Fibroblast of skin of left quadriceps (primary cell): Measurements from ENCODE around the gene PKD1.

Experiments used
- DNase-seq, 2 experiments: peaks; one replicate each; pipeline ENCODE4 v3.0.0-alpha.2; 2013; ENCODE audit warnings: low read depth in 2 of 2

Gene PKD1

DNA sequence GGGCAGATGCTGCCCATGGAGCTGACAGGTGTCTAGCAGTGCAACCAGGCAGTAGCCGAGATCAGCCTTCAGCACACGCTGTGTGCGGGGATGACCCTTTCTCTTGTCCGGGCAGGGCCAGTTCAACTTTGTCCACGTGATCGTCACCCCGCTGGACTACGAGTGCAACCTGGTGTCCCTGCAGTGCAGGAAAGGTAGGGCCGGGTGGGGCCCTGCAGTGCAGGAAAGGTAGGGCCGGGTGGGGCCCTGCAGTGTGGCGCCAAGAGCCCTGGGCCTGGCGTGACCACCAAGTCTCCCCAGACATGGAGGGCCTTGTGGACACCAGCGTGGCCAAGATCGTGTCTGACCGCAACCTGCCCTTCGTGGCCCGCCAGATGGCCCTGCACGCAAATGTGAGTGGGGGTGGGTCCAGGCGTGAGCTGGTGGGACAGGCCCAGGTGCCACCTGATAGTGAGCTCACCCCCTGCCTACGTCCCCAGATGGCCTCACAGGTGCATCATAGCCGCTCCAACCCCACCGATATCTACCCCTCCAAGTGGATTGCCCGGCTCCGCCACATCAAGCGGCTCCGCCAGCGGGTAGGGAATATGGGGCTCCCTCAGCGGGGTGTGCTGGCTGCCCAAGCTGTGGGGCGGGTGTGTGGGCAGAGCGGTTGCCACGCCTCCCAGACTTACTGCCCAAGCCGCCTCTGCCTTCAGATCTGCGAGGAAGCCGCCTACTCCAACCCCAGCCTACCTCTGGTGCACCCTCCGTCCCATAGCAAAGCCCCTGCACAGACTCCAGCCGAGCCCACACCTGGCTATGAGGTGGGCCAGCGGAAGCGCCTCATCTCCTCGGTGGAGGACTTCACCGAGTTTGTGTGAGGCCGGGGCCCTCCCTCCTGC lies 47.7 kb downstream of the PKD1 start:
- DNase-seq: no peak

DNA sequence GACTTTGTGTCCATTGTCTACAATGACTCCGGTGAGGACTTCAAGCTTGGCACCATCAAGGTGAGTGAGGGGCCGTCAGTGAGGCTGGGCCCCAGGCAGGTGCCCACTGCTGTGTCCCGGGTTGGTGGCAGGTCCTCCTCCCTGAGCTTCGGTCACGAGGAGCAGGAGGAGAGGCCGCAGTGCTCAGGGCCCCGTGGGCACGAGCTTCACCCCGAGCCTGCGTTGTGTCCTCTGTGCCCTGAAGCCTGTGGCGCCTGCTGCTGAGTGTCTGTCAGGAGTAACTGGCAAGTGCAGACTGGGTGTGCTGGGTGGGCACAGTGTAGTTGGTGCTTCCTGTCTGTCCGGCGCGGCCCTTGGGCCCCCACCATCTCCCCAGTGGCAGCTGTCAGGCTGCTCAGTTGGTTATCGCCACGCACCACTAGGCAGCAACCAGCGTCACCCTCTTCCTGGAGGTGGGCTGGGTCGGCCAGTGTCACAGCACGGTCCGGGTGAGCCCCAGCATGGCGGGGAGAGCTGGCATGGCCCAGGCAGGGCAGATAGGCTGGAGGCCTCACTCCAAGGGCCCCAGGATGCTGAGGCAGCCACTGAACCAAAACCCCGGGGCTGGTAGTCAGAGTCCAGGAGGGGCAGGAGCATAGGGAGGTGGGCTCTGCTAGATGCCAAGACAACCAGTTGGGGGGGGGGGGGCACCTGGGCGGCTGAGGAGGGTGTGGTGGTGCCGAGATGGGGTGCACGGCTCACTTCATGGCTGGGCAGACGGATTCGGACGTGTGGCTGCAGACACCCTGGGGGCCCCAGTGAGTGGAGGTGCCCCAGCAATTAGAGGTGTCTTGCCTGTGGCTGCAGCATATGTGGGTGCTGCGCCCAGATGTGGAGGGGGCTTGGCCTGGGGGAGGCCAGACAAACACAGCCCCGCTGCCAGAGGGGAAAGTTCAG lies 48.6 kb downstream of the PKD1 start:
- no peak for DNase-seq

DNA sequence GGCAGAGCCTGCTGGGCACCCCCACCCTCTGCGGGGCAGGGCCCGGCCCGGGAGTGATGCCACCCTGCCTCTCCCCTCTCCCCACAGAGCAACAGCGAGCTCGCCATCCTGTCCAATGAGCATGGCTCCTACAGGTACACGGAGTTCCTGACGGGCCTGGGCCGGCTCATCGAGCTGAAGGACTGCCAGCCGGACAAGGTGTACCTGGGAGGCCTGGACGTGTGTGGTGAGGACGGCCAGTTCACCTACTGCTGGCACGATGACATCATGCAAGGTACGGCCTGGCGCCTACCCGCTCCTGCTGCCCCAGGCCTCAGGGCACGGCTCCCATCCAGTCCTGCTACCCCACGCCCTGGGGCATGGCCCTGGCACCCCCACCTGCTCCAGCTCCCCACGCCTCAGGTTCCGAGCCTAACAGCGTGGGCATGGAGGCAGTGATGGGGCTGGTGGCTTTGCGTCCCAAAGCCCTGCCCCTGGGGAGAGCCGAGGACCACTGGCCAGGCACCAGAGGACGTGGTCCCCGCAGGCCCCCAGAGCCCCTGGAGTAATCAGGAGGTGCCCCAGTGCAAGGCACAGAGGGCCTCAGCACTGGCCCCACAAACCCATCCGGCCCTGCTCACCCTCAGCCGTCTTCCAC lies 49.5 kb downstream of the PKD1 start:
- no peak for DNase-seq

DNA sequence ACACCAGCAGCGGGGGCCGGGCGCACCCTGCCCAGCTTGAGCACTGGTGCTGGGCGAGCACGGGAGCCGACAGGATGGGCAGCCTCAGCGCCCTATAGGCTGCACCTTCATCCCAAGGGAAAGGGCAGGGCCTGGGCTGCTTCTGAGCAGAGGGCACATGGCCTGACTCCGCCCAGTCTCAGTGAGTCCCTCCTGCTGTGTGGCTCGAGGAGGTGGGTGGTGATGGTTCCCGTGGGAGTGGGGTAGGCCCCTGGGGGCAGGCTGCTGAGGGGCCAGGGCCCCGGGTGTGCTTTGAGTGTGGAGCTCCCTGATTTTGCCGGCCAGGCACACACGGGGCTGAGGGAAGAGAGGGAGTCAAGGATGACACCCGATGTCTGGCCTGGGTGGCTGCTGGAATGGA lies 50.0 kb downstream of the PKD1 start:
- no peak for DNase-seq

DNA sequence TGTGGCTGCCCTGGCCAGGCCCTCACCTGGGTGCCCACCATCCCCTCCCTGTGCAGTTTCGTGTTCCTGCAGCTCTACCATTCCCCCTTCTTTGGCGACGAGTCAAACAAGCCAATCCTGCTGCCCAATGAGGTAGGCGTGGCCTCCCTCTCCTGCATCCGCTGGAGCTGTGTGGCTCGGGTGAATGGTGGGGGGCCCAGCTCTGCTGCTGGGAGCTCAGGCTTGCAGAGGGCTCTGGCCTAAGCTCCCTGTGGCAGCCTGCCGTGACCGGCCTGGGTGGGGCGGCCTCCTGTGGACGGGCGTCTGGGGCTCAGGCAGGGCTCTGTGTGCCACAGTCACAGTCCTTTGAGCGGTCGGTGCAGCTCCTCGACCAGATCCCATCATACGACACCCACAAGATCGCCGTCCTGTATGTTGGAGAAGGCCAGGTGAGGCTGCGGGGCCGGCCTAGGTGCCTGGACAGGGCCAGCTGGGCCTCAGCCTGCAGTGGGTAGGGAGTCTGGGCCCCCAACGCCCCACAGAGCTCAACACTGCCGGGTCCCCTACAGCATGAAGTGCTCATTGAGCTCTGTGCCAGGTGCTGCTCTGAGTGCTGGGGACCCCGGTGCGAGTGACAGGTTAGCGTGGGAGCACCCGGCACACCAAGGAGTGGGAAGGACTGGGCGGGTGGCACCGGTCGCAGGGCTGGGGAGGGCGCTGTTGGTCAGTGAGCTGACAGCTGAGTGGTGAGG lies 50.6 kb downstream of the PKD1 start:
- DNase-seq: no peak

DNA sequence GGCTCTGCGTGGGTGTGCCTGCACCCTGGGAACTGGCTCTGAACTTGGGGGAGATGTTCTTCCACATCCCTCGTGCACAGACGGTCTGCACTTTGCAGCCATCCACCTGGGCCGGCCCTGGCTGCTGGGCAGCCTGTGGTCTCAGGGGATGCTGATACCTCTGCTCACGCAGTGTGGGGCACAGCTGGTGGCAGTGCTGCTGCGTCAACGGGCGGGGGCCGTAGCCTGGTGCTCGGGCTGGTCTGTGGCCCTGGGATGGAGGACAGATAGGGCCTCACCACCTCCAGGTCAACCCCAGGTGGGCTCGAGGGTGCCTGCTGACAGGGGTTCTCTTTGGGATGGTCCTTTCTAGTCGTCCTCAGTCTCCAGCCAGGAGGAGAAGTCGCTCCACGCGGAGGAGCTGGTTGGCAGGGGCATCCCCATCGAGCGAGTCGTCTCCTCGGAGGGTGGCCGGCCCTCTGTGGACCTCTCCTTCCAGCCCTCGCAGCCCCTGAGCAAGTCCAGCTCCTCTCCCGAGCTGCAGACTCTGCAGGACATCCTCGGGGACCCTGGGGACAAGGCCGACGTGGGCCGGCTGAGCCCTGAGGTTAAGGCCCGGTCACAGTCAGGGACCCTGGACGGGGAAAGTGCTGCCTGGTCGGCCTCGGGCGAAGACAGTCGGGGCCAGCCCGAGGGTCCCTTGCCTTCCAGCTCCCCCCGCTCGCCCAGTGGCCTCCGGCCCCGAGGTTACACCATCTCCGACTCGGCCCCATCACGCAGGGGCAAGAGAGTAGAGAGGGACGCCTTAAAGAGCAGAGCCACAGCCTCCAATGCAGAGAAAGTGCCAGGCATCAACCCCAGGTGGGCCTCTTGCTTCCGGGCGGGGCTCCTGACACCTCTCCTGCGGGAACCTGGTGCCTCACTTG lies 51.6 kb downstream of the PKD1 start:
- no peak for DNase-seq

DNA sequence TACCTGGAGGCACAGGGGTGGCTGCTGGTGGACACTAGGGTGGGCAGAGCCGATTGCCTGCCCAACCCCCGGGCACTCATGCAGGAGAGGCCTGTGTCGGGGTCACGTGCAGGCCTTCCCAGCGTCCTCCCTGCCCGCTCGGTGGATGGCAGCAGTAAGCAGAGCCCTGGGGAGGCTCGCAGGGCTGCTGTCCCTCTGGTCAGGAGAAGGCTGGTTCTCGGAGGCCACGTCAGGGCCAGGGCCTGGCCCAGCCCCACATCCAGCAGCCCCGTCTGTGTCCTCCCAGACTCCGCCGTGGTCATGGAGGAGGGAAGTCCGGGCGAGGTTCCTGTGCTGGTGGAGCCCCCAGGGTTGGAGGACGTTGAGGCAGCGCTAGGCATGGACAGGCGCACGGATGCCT lies 52.3 kb downstream of the PKD1 start:
- DNase-seq: no peak

DNA sequence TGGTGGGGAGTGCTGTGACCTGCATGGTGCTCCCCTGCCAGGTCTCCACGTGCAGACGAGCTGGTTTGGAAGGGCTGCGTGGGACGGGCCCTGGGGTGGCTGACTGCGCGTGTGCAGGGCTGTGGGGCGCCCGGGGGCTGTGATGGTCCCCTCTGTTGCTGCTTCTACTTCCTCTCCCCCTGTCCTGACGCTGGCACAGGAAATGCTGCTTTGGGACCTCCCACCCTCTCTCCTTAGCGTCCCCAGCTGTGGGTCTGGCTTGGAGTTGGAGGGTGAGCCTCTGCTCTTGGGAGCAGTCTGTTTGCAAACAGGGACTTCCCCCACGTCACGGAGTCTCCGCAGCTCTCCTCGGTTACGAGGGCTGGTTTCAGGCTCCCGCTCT lies 52.7 kb downstream of the PKD1 start:
- no peak for DNase-seq

DNA sequence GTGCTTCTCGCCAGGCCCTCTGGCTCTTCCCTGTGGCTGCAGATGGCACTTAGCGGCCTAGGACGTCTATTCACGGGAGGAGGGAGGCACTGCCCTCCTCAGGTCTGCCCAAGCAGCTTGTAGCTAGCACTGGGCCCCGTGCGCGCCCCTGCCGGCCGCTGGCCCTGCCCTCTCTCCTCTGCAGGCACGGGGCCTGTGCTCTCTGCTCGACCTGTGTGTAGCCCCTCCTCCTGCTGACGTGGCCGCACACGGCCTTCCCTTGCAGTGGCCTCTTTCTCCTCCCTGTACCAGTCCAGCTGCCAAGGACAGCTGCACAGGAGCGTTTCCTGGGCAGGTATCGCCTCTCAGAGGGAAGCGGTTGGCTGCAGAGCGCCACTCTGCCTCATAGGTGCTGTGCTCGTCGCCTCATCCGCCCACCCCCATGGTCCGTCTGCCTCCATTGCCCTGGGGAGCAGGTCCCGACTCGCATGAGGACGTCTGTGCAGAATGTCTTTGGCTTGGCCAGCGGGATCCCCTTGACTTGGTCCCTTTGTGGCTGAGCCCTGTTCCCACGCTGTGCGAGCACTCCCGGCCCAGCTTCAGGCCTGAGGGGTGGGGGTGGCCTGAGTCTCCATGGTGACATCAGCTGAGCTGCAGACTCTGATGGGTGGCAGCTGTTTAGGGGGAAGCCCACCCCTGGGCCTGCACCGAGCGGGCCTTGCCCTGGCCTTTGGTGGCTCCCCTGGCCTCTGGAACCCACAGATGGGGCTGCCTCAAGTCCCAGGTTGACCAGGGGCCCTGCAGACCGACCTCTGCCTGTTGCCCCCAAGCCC lies 53.3 kb downstream of the PKD1 start:
- DNase-seq: no peak

DNA sequence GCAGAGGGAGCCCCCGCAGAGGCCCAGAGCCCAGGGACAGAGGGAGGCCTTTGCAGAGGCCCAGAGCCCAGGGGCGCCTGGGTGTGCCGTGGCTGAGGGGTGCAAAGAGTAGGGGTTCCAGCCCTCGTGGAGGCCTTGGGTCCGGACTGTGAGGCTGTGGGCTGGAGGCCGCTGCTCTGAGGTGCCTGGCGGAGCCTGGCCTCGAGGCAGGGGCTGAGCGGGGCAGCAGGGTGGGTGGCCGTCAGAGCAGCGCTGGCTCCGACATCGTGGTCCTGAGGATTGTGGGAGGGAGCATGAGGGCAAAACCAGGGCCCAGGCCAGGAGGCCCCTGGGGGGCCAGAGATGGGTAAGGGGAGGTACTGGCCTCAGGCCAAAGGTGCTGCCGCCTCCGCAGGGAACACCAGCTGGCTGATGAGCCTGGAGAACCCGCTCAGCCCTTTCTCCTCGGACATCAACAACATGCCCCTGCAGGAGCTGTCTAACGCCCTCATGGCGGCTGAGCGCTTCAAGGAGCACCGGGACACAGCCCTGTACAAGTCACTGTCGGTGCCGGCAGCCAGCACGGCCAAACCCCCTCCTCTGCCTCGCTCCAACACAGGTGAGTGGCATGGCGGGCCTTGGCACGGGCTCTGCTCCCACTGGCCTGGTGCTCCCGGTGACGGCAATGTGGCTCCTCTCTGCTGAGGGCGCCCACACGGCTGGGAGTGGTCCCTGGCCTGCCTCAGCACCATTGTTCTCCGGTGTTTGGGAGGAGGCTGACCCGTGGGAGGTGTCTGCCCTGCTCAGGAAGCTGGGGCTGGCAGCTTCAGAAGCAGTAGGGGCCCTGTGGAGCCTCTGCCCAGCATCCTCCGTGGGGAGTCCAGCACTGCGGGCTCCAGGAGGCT lies 54.3 kb downstream of the PKD1 start:
- DNase-seq: no peak

DNA sequence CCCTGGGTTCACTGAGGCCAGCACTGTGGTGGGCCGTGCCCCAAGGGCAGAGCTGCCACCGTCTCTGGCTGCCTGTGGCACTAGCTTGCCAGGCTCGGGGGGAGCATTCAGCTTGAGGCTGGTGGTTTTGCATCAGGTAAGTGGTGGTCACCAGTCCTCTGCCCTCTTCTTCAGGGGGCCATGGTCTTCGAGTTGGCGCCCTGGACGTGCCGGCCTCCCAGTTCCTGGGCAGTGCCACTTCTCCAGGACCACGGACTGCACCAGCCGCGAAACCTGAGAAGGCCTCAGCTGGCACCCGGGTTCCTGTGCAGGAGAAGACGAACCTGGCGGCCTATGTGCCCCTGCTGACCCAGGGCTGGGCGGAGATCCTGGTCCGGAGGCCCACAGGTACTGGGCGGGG lies 55.7 kb downstream of the PKD1 start:
- no peak for DNase-seq

DNA sequence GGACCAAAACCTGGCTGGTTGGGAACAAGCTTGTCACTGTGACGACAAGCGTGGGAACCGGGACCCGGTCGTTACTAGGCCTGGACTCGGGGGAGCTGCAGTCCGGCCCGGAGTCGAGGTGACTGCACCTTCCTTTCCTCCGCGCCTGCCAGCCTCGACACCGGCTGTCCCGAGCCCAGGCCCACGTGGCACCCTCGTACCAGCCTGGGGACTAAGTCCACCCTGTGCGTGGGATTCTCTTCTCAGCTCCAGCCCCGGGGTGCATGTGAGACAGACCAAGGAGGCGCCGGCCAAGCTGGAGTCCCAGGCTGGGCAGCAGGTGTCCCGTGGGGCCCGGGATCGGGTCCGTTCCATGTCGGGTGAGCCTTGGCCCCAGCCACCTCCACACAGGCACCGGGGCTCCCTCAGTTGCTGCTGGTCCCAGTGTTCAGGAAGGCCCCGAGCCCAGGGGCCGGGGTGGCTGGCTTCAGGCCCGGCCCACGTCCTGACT lies 56.3 kb downstream of the PKD1 start:
- DNase-seq: no peak

DNA sequence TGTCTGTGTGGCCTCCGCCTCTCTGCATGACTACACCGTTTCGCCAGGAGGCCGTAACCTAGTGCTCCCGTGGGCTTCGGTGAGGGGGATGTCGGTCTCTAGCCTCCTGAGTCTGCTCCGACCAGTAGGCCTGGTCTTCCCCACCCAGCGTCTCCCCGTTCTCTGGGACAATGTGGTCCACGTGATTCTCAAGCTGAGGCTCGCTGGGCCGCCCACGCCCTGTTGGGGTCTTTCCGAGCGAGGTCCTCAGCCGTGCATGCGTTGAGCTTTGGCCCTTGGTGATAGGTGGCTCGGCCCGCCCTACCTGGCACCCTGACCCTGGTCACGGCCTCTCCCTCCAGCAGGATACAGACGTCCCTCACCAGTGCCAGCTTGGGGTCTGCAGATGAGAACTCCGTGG lies 57.0 kb downstream of the PKD1 start:
- no peak for DNase-seq

DNA sequence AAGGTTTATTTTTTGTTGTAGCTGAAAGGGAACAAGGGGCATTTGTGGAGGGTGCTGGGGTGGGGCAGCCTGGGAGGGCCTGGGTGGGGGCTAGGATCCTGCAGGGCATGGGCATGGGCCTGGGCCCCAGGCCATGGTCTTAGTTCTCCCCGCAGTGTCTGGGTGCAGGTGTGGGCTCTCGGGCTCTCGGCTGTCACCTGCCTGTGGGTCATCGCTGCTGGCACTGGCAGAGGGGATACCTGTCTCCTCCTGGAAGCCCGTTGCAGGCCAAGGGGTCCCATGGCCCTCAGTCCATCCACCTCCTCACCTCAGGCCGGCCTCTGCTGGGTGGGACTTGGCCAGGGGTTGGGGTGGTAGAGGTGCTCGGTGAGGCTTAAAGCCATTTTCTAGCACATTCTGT lies 57.6 kb downstream of the PKD1 start:
- DNase-seq: no peak

DNA sequence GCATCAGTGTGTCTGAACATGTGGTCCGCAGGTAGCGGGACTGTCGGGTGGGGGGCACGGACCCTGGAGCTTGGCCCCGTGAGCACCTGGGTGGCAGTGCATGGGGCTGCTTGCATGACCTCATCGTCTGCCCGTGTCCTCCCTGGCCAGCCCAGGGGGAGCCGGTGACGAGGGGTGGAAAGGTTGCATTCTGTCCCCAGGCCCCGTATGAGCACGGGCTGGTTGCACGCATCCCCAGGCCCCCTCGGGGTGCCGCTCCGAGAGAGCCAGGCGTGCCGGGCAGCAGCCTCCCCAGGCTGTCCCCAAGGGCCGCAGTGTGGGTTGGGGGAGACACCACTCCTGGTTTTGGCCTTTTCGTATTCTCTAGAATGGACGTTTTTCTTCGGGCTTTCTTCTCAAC lies 58.0 kb downstream of the PKD1 start:
- DNase-seq: no peak

DNA sequence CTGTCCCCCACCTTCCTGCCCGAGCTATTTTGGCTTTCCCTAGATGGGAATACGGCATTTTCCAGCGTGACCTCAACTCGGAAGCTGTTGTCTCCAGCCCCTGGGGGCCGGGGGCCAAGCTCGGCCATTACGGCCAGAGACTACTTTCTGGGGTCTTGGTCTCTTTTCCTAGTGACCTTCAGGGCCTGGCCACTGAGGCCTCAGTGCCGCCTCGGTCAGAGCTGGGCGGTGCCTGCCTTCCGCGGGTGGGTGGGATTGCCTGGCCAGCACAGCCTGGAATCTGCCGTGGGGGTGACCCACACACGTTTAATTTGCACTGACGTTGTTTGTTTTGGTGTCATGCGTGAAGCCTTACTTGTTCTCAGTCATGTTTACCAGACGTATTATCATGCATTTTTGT lies 58.7 kb downstream of the PKD1 start:
- DNase-seq: no peak

DNA sequence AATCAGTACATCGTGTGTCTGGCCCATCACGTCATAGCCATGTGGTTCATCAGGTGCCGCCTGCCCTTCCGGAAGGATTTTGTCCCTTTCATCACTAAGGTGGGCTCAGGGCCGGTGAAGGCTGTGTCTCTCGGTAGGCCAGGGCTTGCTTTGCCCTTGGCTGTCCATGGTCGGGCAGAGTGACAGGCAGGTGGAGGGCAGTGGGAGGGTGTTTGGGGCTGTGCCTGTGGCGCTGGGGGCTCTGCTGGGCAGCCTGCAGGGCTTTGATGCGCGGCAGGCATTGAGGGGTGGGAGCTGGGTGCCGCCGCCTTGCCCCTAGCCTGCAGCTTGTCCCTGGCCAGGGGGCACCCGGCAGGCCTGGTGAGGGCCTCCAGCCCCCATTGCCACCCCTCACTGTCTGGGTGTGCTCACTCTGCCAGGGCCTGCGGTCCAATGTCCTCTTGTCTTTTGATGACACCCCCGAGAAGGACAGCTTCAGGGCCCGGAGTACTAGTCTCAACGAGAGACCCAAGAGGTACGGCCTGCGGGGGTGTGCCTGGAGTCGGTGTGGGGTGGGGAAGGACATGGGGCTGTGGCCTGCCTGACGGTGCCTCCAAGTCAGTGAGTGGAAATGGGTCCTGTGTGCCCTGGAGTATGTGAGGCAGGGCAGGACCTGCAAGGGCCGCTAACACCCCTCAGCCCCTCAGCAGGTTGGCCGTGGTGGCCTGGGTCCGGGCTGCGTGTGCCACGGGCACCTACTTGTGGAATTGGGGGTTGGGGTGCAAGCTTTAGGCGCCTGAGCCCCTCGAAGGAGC lies 59.4 kb downstream of the PKD1 start:
- DNase-seq: no peak

DNA sequence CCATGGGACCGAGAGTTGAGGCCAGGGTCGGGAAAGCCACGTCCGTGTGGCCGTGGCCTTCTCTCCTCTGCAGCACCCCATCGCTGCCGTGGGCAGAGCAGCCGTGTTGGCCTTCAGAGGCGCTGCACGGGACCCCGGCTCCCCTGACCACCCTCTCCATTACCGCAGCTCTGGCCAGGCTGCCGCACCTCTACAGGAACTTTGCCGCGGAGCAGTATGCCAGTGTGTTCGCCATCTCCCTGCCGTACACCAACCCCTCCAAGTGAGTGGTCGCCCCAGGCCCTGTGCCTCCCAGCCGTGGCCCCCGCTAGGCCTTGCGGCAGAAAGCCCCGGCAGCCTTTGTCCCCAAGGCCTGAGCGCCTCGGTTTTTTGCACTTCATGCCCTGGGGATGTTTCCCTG lies 60.1 kb downstream of the PKD1 start:
- no peak for DNase-seq
